Effector CD8-positive, alpha-beta T cell (primary cell): ENCODE results near the gene CDK14.
"Not testable (repeated sequence)": the region's sequence is repeated elsewhere in the genome, so short reads cannot be mapped to it uniquely, and the experiment has no call there.

ENCODE experiments used
- DNase-seq: peaks from one replicate; lab custom pipeline; 2025; lab: John Stamatoyannopoulos, UW

The CDK14 gene

GRCh38 chr7:90629297-90629918, 33.3 kb downstream of the CDK14 start:
- no peak for DNase-seq

GRCh38 chr7:90631502-90631901, 35.4 kb downstream of the CDK14 start:
- DNase-seq = no peak

GRCh38 chr7:90639683-90640082, 43.6 kb downstream of the CDK14 start:
- not testable (repeated sequence) for DNase-seq

- DNase-seq = no peak
These were observed 46.9 kb downstream of the CDK14 start for GRCh38 chr7:90642978-90643377.

GRCh38 chr7:90645784-90646183, 49.7 kb downstream of the CDK14 start:
- DNase-seq = no peak

GRCh38 chr7:90648107-90648506, 52.0 kb downstream of the CDK14 start:
- no peak for DNase-seq

- no peak for DNase-seq
These were observed 52.7 kb downstream of the CDK14 start for GRCh38 chr7:90648834-90649233.

GRCh38 chr7:90654718-90655427, 58.8 kb downstream of the CDK14 start:
- DNase-seq = no peak

GRCh38 chr7:90655566-90655965, 59.4 kb downstream of the CDK14 start:
- no peak for DNase-seq

GRCh38 chr7:90657481-90657880, 61.4 kb downstream of the CDK14 start:
- DNase-seq = no peak

- DNase-seq = no peak
These were observed 64.0 kb downstream of the CDK14 start for GRCh38 chr7:90660100-90660499.

GRCh38 chr7:90660819-90661218, 64.7 kb downstream of the CDK14 start:
- DNase-seq = no peak

GRCh38 chr7:90661290-90662151, 65.4 kb downstream of the CDK14 start:
- no peak for DNase-seq

GRCh38 chr7:90663176-90663575, 67.1 kb downstream of the CDK14 start:
- DNase-seq = no peak

- no peak for DNase-seq
These were observed 70.1 kb downstream of the CDK14 start for GRCh38 chr7:90666186-90666585.

- no peak for DNase-seq
These were observed 72.9 kb downstream of the CDK14 start for GRCh38 chr7:90668992-90669391.

- DNase-seq = no peak
These were observed 73.4 kb downstream of the CDK14 start for GRCh38 chr7:90669492-90669891.

GRCh38 chr7:90671571-90671970, 75.5 kb downstream of the CDK14 start:
- DNase-seq = no peak

- no peak for DNase-seq
These were observed 76.1 kb downstream of the CDK14 start for GRCh38 chr7:90672210-90672609.

GRCh38 chr7:90674625-90675024, 78.5 kb downstream of the CDK14 start:
- no peak for DNase-seq

- DNase-seq = no peak
These were observed 79.9 kb downstream of the CDK14 start for GRCh38 chr7:90675982-90676381.

GRCh38 chr7:90677486-90678404, 81.6 kb downstream of the CDK14 start:
- DNase-seq = no peak
